ENCODE data around the gene GALE.

DNA sequence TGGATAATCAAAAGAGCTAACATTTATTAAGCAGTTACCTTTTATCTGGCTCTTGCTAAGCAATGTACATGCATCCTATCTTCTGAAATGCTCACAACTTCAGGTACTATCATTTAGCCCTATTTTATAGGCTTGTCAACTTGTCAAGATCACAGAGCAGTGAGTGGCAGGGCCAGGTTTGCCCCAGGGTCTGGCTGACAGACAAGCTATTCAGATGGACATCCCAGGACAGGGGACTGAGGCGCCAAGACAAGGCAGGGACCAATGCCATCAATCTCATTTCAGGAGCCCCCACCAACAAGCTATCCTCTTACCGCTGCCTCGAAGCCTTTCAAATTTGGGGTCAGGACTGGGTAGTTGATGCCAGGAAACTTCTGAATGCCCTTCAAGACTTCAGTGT, 15.8 kb upstream of the GALE start:
- TF ChIP-seq, protein P1, sequence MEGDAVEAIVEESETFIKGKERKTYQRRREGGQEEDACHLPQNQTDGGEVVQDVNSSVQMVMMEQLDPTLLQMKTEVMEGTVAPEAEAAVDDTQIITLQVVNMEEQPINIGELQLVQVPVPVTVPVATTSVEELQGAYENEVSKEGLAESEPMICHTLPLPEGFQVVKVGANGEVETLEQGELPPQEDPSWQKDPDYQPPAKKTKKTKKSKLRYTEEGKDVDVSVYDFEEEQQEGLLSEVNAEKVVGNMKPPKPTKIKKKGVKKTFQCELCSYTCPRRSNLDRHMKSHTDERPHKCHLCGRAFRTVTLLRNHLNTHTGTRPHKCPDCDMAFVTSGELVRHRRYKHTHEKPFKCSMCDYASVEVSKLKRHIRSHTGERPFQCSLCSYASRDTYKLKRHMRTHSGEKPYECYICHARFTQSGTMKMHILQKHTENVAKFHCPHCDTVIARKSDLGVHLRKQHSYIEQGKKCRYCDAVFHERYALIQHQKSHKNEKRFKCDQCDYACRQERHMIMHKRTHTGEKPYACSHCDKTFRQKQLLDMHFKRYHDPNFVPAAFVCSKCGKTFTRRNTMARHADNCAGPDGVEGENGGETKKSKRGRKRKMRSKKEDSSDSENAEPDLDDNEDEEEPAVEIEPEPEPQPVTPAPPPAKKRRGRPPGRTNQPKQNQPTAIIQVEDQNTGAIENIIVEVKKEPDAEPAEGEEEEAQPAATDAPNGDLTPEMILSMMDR (IDR thresholded peaks at IDR 0.05), result no peak
- TF ChIP-seq POLR2A (IDR thresholded peaks at IDR 0.05), result no peak

Measured in uterus (tissue), 2 donors.